HG03354 (cell line): ENCODE measurements around the gene ZNF264.
"Not testable (repeated sequence)": the region's sequence is repeated elsewhere in the genome, so short reads cannot be mapped to it uniquely, and the experiment has no call there.

ENCODE experiments used
- ATAC-seq: cut with Tn5 transposase; IDR thresholded peaks from one replicate; pipeline ENCODE4 v1.9.1; 2021; ENCODE audit warnings: mild to moderate bottlenecking; ENCODE audit not compliant: unreplicated experiment, poor library complexity, severe bottlenecking

The ZNF264 gene

DNA sequence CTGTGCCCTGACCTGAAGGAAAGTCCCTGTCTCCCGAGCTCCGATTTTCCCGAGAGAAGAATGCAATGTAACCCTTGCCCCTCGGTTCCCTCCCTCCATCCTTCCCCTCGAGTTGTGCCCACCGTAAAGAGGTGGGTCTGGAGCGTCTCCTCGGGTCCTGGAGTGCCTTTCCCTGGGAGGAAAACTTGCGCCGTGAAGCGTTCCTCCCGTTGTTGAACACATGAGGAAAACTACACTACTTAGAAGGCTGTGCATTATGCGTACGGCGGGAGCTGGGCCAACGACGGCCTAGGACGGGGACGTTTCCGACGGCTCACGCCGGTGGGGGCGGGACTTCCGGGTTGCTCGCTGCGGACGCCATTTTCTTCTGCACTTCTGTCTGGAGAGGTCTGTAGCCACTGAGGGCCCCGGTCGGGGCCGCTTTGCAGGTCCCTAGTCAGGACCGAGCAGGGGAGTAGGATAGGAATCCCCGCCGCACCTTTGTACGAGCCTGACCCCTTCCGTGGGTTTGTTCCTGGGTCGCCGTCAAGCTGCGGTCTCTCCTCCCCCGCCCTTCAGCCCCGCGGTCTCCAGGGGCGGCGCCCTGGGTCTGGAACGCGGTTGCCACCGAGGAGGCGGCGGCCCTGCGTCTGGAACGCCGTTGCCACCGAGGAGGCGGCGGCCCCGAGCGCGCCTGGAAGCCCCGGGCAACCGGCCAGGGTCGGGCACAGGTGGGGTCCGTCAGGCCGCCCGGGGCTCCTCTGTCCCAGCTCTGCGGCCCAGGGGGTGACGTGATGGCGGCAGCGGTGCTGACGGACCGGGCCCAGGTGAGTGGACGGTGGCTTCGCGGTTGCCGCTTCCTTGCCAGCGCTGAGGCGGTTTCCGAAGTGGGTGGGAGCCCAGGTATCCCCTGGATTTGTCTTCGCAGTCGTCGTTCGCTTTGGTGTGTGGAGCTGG, at the start of gene ZNF264:
ZNF264 (plus strand) TSS at position 360 of the 936 bp plus-strand sequence; CDS start at position 774, 414 bp downstream.
- ATAC-seq: peak; percentile 97

DNA sequence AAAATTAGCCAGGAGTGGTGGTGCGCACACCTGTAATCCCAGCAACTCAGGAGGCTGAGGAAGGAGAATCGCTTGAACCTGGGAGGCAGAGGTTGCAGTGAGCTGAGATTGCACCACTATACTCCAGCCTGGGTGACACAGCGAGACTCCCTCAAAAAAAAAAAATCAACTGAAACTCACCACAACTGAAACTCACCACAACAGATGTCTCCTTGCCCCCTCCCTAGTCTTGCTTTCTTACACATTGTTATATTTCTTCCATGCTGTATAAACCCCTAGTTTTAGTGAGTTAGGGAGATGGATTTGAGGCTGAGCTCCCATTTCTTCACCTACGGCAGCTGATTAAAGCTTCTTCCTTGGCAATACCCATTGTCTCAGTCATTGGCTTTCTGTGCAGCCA, 49.6 kb upstream of the ZNF264 start:
- no peak for ATAC-seq

DNA sequence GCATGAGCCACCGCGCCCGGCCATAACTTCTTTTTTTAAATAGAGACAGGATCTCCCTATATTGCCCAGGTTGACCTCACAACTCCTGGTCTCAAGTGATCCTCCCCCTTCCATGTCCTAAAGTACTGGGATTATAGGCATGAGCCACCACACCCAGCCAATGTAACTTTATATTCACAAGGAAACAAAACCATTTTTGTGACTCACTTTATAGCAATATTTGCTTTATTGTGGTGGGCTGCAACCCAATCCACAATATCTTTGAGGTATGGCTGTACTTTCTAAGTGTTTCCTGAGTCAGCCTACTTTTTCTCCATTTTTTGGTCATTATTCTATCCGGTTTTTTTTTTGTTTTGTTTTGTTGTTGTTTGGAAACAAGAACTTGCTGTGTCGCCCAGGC, 38.4 kb upstream of the ZNF264 start:
- ATAC-seq: no peak

DNA sequence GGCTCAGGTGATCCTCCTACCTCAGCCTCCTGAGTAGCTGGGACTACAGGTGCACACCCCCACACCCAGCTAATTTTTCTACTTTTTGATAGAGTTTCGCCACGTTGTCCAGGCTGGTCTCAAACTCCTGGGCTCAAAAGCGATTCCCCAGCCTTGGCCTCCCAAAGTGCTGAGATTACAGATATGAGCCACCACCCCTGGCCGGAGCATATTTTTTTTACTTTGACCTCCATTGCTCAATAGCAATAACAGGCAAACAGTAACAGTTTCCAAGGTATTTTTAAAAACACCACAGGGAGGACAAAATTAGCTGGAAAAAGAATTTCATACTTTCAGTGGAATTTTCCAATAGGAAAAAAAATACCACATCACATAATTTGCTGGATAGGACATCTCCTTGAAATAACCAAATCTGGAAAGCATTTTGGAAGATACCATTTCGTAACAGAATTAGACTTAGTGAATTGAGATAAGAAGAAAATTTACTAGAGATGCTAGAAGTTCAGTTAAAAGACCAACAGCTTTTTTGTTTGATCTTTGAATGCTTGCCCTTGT, 29.2 kb upstream of the ZNF264 start:
- no peak for ATAC-seq

DNA sequence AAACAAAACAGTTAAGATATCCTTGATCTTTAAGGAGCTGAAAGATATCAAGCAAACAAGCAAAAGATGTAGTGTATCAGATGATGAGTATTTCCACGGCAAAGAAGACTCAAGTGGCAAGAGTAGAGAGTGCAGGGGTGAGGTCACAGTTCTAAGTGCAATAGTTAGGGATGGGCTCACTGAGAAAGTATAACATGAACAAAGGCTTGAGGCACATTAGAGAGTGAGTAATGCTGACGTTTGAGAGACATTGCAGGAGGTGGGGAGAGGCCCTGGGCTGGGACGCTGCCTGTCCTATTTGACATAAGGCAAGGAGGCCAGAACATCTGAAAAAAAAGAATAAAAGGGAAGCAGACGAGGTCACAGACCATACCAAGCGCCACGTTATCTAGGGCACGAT, 25.5 kb upstream of the ZNF264 start:
- ATAC-seq: no peak

DNA sequence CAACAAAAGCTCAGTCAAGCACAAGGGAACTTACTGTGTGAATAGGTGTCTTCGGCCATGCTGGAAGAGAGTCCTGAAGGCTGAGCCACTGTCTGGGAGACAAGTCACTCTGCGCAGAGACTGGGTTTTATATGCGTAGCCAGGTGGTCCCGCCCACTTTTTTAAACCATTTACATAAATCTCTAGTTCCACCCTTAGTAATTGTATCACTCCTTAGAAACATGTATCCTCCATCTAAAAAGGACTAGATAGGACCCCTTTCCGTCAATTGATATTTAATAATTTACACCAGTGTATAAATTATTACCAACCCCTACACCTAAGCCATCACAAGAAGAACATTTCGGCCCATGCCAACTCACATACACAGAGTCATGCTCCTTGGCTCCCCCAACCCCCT, 23.9 kb upstream of the ZNF264 start, which contains the start of gene DUXA:
DUXA (minus strand) TSS at position 101 of the 400 bp plus-strand sequence; CDS start at position 59, 42 bp downstream.
- ATAC-seq: no peak

DNA sequence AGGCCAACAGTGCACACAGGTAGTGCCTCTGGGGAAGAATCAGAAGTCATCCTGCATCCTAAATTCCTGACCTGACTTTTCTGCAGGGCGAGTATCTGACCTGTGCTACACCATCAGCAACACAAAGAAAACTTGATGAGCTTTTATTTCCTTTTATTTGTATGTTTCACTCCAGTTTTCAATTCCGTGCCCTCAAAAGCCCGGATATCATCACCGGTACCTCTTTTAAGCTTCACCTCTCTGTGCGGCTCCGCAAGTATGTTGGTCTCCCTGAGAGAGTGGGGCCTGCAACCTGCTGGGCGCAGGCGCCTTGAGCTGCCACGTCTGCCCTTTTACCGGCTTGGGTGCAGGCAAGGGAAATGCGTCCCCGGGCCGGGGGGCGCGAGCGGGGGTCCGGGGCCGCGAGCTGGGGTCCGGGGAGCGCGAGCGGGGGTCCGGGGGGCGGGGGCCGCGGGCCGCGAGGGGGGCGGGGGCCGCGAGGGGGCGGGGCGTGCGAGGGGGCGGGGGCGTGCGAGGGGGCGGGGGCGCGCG, 19.7 kb upstream of the ZNF264 start:
- ATAC-seq: no peak

DNA sequence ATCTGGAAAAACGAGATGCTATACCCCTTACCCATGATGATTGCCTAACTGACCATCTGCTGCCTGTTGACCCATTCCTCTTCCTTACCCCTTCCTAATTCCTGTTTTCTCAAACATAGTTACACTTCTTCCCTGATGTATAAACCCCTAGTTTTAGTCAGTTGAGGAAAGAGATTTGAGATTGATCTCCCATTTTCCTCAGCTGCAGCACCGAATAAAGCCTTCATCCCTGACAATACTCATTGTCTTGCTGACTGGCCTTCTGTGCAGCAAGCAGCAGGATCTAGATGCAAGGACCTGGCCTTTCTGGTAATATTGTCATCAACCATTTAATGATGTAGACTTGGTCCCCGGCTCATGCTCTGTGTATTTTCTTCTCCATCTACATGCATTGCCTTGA, 999 bp upstream of the ZNF264 start:
- ATAC-seq: no peak

DNA sequence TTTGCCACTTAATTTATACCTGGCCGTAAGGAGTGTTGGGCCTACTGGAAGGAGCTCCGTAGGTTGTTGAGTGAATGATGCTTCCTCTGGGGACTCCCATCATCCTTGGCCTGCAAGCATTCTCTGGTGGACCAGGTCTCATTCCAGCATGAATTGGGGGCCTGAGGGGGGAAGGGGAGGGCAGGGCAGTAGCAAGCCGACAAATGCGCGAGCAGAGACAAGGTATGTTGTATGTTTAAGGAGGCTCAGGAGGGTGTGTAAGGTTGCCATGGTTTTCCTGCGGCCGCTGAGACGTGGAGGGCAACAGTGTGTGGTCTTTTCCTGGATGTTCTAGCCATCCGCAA, 749 bp downstream of the ZNF264 start:
- ATAC-seq: peak; percentile 22

DNA sequence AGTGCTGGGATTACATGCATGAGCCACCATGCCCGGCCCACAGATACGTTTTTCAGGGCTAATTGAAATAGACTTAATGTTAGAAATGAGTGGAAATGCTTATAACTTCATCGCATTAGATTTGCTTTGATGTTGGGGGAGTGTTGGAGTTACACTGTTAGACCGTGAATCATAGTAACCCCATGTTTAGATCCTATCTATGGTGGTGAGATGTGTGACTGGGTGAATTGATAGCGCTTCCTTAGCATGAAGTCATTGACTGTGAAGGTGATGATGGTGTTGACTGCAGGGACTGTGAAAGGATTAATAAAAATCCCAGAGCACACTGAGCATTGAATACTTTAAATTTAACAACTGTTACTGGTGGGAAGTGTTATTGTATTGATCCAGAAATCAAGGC, 1.7 kb downstream of the ZNF264 start:
- no peak for ATAC-seq

DNA sequence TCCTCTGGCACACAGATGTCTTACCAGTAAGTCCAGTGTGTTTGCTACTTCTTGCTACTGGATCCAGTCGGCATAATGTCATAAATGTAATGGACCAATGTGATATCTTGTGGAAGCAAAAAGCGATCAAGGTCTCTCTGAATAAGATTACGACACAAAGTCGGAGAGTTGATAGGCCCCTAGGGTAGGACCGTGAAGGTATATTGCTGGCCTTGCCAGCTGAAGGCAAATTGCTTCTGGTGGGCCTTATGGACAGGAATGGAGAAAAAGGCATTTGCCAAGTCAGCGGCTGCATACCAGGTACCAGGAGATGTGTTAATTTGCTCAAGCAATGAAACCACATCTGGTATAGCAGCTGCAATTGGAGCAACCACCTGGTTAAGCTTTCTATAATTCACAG, 6.6 kb downstream of the ZNF264 start:
- ATAC-seq: not testable (repeated sequence)

DNA sequence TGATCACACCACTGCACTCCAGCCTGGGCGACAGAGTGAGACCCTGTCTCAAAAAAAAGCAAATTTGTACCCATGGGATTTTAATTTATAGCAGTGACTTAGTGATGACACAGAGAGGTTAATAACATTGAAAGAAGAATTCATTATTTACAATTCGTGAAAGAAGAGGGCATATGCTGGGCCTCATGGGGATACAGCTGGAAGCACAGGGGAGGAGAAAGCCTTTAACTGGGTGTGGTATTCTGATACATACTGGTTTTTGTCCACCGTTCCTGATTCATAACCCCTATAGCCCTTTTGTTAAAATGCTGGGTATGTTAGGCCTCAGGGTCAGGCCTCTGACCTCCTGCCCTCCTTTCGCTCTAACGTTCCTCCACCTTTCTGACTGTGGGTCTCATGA, 10.9 kb downstream of the ZNF264 start:
- ATAC-seq: no peak

DNA sequence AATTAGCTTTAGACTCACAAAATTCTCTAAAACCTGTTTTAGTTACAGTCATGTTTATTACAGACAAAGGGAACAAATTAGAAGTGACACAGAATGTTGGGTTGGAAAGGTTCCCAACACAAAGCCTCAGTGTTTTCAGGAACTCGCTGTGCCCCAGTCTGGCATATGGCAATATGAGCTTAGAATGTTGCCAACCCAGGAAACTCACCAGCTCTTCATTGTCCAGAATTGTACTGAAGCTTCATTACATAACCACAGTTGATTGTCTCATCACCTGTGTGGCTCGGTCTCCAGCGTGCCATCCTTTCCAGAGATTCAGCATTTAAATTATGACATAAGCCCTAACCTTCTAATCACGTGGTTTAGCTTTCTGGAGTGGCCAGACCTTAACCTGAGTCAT, 19.1 kb downstream of the ZNF264 start:
- ATAC-seq: no peak

DNA sequence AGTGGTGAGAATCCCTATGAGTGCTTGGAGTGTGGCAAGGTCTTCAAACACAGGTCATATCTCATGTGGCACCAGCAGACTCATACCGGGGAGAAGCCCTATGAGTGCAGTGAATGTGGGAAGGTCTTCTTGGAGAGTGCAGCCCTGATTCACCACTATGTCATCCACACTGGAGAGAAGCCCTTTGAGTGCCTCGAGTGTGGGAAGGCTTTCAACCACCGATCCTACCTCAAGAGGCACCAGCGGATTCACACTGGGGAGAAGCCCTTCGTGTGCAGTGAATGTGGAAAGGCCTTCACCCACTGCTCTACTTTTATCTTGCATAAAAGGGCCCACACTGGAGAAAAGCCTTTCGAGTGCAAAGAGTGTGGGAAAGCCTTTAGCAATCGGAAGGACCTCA, 20.8 kb downstream of the ZNF264 start:
- ATAC-seq: no peak

DNA sequence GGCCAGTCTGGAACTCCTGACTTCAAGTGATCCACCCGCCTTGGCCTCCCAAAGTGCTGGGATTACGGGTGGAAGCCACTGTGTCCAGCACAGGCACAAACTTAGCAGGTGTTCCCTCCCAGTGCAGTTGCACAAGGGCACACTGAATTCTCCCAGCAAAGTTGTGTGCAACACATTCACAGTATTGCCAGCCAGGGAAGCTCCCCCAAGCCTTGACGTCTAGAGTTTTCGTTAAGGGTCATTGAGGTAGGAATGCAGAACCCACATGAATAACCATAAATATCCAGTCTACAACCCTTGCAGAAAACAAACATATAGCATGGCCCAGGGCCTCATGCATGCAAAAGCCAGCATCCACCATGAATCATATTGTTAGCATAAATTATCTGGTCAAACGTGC, 36.2 kb downstream of the ZNF264 start:
- no peak for ATAC-seq

DNA sequence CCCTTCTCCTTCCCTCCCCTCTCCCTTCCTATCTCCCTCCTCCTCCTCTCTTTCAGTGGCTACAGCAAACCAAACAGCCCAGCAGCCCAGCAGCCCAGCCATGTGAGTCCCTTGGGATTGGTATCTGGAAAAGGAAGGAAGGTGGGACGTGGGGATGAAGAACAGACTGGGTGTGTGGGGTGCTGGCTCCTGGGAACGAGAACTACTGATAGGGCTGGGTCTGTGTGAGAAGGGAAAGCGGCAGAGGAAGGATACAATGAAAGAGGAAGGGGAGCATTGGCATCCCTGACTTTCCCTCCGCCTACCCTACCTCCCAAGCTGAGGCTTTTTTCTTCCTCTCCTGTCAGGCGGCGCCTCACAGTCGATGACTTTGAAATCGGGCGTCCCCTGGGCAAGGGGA, 40.4 kb downstream of the ZNF264 start:
- ATAC-seq: no peak

DNA sequence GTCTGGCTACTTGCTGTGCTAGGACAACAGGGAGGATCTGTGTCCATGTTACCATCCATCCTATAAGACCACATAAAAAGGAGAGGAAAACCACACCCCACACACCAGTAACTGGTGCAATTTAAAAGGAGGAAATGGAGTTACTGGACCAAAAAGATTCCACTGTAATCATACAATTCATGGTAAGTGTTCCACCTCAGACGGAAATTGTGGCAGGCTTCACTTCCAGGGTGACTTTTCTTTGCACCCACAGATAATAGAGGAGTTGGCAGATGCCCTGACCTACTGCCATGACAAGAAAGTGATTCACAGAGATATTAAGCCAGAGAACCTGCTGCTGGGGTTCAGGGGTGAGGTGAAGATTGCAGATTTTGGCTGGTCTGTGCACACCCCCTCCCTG, 41.9 kb downstream of the ZNF264 start:
- no peak for ATAC-seq

DNA sequence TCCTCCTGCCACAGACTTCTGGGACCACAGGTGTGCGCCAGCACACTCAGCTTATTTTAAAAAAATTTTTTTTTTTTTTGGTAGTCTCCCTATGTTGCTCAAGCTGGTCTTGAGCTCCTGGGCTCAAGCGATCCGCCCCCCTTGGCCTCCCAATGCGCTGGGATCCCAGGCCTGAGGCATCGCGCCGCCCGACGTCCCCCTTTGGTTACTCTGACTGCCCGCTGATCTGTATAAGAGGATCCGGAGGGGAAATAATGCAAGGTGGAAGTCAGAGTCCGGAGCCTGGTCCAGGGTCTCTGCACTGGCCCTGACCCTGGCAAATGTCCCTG, 48.6 kb downstream of the ZNF264 start:
- ATAC-seq: no peak

DNA sequence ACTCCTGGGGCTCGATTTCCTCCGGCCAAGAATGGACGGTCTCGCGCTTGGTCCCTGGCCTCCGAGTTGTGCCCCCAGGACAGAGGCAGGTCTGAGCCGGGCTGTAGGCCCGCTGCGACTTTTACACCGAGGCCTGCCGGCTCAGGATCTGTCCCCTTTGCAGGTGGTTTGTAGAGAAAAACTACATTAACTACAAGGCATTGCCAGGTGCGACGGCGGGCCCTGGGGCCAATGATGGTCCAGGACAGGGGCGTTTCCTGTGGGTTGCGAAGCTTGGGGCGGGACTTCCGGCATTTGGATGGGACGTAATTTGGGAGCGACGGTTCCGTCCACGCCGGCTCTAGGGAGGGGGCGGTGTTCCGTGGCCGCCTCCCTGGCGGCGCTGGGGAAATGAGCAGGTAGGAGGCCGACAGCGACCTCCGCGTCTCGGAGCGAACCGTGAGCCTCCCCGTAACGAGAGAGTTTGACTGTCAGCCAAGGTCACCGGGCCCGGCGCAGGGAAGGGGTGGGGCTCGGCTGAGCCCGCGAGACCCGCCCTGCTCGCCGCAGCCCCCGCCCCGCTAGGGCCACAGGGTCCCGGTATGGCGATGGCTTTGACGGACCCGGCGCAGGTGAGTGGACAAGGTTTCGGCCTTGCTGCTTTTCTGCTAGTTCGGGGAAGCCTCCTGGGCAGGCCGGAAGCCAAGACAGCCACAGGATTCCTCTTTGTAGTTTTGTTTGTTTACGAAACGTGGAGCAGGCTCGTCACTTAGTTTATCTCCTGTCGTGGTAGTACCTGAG, 49.2 kb downstream of the ZNF264 start, which contains the start of gene ZNF805:
ZNF805 (plus strand) TSS at position 322 of the 780 bp plus-strand sequence; CDS start at position 582, 260 bp downstream.
- ATAC-seq: peak; percentile 94

DNA sequence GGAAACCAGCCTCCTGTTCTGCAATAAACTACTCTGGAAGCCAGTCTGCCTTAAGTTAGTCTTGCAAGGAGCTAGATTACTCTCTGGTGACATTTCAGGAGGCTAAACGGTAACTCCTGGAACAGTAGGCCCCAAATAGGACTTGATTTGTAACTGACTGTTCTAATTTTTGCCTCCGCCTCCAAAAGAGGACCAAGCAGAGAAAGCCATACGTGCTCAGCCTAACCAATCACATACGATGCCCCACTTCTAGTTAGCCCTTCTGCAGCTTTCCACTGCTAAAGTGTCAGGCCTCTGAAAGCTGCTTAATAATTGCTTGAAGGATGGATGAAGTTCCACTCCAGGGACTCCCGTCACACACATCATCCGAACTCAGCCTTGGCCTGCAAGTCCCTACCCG, 49.9 kb downstream of the ZNF264 start:
- ATAC-seq: no peak
